Fibroblast of the aortic adventitia (primary cell): ENCODE results near the gene HK1. TPM values are rescaled to one million over a fixed set of nuclear protein-coding genes. Genes with fewer than 3 reads are reported as not detected.
"Not testable (repeated sequence)": the region's sequence is repeated elsewhere in the genome, so short reads cannot be mapped to it uniquely, and the experiment has no call there.

Experiments used
- DNase-seq: peaks from one replicate; pipeline ENCODE4 v3.0.0-alpha.2; 2010; ENCODE audit warnings: low read depth
- H3K4me3 ChIP-seq: 2 replicates; pipeline ENCODE4 v1.5.1; 2011; ENCODE audit warnings: low read depth, mild to moderate bottlenecking, control low read depth, low read length, moderate library complexity
- total RNA-seq: library from RNA; depleted of rRNA; stranded (reverse); fragments of >200 nt; gene quantifications from 2 replicates; pipeline ENCODE4 v1.2.3, GENCODE V29; 2012; ENCODE audit warnings: low replicate concordance
- TF ChIP-seq, protein P1 (sequence below): IDR thresholded peaks from 2 replicates; pipeline ENCODE4 v1.5.1; 2011; ENCODE audit warnings: mild to moderate bottlenecking, low read length, control low read depth, inconsistent platforms; ENCODE audit not compliant: insufficient read depth

Gene HK1
- total RNA-seq, 1 donor = 84.1 TPM

DNA sequence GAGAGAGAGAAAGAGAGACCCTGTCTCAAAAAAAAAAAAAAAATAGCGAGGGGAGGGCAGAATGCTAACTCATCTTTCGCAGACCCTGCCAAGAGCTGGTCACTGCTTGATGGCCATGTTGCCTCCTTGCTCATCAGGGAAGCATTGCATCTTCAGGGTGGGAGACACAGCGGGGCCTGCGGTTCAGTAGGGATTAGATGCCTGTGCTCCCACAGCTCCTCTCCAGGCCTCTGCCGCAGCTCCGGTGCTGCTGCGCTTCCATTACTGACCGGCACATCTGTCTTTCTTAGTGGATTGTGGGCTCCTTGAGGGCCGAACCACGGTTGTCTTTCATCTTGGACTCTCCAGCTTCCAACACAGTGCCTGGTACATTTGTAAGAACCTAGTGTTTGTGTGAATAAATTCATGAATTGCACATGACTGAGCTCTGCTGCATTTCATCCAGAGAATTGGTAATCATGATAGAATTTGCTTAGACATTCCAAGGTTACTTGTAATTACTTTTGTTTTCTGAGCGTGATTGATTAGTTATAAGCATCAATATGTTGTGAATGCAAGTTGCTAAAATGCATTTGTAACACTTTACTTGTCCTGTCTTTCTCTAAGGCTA is 16.8 kb downstream of the HK1 start:
- no peak overlapping the region for H3K4me3 ChIP-seq
- no peak for DNase-seq
- TF ChIP-seq, protein P1, sequence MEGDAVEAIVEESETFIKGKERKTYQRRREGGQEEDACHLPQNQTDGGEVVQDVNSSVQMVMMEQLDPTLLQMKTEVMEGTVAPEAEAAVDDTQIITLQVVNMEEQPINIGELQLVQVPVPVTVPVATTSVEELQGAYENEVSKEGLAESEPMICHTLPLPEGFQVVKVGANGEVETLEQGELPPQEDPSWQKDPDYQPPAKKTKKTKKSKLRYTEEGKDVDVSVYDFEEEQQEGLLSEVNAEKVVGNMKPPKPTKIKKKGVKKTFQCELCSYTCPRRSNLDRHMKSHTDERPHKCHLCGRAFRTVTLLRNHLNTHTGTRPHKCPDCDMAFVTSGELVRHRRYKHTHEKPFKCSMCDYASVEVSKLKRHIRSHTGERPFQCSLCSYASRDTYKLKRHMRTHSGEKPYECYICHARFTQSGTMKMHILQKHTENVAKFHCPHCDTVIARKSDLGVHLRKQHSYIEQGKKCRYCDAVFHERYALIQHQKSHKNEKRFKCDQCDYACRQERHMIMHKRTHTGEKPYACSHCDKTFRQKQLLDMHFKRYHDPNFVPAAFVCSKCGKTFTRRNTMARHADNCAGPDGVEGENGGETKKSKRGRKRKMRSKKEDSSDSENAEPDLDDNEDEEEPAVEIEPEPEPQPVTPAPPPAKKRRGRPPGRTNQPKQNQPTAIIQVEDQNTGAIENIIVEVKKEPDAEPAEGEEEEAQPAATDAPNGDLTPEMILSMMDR = no peak

DNA sequence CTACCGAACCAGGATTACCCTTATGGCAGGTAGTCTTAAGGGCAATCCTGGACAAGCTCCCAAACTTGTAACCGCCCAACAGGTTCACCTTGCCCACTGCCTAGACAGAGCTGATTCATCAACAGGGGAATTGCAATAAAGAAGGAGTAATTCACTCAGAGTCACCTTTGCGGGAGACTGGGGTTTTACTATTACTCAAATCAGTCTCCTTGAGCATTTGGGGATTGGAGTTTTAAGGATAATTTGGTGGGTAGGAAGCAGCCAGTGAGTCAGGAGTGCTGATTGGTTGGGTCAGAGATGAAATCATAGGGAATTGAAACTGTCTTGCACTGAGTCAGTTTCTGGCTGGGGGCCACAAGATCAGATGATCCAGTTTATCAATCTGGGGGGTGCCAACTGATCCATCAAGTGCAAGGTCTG is 25.3 kb downstream of the HK1 start:
- DNase-seq = peak; percentile 56
- TF ChIP-seq, protein P1 = no peak
- no peak overlapping the region for H3K4me3 ChIP-seq

DNA sequence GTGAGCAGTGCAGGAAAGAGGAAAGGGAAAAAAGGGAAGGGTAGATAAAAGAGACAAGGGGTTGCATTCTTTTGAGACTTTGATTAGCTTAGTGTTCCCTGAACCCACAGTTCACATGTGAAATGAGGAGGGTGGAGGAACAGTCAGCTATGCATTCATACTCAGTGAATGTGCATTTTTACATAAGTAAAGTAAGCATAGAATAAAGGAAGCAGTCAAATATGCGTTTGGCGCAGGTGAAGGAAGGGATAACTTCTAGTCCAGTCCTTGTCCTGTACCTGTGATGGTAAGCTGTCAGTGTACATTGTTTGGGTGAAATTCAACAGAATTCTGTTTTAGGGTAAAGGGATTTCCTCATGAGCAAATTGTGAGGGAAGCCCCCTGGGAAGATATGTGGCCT is 28.1 kb downstream of the HK1 start:
- no peak overlapping the region for H3K4me3 ChIP-seq
- no peak for DNase-seq
- TF ChIP-seq, protein P1 = no peak

DNA sequence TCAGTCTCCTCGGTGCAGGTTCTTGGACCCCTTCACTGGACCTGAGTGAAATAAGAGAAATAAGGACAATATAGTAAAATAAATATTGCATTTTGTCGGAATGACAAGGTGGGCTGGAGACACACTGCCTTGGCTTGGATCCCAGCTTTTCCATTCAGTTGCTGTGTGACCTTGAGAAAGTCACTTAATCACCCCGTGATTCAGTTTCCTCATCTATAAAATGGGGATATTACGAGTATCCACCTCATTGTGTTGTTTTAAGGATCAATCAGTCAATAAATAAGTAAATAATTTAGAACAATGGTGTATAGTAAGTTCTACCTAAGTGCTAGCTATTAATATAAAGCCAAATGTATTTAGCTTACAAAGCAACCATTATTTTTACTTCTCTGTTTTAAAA is 29.1 kb downstream of the HK1 start:
- no peak overlapping the region for H3K4me3 ChIP-seq
- no peak for DNase-seq
- TF ChIP-seq, protein P1 = no peak

DNA sequence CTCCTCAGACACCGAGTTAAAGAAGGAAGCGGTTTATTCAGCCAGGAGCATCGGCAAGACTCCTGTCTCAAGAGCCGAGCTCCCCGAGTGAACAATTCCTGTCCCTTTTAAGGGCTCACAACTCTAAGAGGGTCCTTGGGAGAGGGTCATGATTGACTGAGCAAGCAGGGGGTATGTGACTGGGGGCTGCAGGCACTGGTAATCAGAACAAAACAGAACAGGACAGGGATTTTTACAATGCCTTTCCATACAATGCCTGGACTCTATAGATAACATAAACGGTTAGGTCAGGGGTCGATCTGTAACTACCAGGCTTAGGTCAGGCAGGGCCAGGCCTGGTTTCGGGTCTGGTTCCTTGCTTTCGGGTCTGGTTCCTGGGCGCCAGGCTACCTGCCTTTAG is 30.0 kb downstream of the HK1 start:
- DNase-seq, H3K4me3 ChIP-seq: not testable (repeated sequence)

DNA sequence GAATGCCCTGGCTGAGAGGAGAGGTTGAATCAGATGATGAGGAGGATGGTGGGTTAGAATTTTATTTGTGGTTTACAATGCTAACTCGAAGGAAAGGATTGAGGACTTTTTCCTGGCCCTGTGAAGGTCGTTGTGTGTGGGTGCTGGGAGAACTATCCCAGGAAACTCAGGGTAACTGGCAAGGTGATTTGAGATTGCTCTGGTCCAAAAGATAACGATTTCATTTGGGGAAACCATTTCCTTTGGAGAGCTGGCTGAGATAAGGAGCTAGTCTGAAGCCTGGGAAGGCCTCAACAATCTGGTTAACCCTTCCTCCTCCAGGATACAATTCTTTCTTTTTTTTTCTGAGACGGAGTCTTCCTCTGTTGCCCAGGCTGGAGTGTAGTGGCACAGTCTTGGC is 33.0 kb downstream of the HK1 start:
- TF ChIP-seq, protein P1 = no peak
- no peak for DNase-seq
- H3K4me3 ChIP-seq = no peak overlapping the region

DNA sequence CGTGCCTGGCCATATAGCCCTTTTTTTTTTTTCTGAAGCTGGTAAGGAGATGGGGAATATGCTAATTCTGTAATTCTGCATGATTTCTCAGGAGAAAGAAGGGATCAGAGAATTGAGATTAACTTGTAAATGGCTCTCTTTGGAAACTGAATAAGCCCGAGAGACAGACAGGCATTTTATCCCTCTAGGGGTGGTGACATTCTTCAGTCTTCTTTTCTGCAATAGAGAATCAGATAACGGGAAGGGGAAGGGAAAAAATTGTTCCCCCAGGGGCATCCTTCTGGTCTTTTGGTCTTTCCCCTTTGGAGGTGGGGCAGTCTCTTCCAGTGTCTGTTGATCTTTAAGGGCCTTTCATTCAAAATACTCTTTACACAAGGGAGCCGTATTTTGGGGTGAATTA is 34.2 kb downstream of the HK1 start:
- DNase-seq = no peak
- TF ChIP-seq, protein P1 = no peak
- no peak overlapping the region for H3K4me3 ChIP-seq
